Measurements from ENCODE around the gene MAP3K4.

GRCh38 chr6:161136655-161137054 is 145.1 kb downstream of the MAP3K4 start:
- TF ChIP-seq CTCF (IDR thresholded peaks at IDR 0.05; ENCODE audit: borderline replicate concordance, extremely low read depth, low read length, poor library complexity, severe bottlenecking) (no peak), EZH2 (IDR thresholded peaks at IDR 0.05; ENCODE audit: borderline replicate concordance, low read depth, low read length, severe bottlenecking) (no peak)

All from DND-41 (cell line).